ENCODE results near the gene HOXC11. TPM values are rescaled to one million over a fixed set of nuclear protein-coding genes. Genes with fewer than 3 reads are reported as not detected.

The HOXC11 gene
- total RNA-seq, 1 experiment from 2014 or later, result 5.7 TPM

DNA sequence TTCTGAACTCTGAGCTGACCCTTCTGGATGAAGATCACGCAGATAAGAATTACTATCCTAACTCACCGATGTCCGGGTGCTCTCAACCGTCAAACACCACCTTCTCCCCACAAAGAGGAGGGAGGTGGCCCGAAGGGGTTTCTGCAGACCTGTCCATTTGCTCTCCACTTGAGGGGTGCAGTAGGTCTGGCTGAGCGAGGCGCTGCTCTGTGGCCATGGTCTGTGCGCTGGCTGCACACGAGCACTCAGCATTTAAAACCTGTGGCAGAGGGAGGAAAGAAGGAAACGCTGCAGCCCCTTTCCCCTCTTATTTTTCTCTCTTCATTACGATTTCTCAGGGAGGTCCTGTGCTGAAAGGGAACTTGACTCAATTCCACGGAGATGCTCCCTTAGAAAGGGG lies 35.8 kb upstream of the HOXC11 start:
- intact Hi-C loops (cut with micrococcal nuclease; ENCODE audit: unreplicated experiment), result loop anchor here (5.0 kb wide), 1 partner anchor 155 kb away; no protein-coding TSS in a partner anchor
- H3K4me1 ChIP-seq (ENCODE audit: insufficient read depth, low read length, poor library complexity, severe bottlenecking), result peaks cover 13% of the 10 kb centered on the region
- no peaks in the 10 kb centered on the region for H3K36me3 ChIP-seq (ENCODE audit: insufficient read depth, low read length, poor library complexity, severe bottlenecking)
- no peak overlapping the region for H3K27ac ChIP-seq (ENCODE audit: low read depth, low read length, poor library complexity, severe bottlenecking)
- no peaks in the 10 kb centered on the region for H3K9me3 ChIP-seq (ENCODE audit: low read depth, low read length, poor library complexity, severe bottlenecking)
- H3K4me3 ChIP-seq (ENCODE audit: low read depth, low read length, poor library complexity, severe bottlenecking), result no peak overlapping the region
- TF ChIP-seq EZH2 (IDR thresholded peaks at IDR 0.05; ENCODE audit: borderline replicate concordance, low read depth, low read length, poor library complexity, severe bottlenecking), result no peak
- TF ChIP-seq, protein P1, sequence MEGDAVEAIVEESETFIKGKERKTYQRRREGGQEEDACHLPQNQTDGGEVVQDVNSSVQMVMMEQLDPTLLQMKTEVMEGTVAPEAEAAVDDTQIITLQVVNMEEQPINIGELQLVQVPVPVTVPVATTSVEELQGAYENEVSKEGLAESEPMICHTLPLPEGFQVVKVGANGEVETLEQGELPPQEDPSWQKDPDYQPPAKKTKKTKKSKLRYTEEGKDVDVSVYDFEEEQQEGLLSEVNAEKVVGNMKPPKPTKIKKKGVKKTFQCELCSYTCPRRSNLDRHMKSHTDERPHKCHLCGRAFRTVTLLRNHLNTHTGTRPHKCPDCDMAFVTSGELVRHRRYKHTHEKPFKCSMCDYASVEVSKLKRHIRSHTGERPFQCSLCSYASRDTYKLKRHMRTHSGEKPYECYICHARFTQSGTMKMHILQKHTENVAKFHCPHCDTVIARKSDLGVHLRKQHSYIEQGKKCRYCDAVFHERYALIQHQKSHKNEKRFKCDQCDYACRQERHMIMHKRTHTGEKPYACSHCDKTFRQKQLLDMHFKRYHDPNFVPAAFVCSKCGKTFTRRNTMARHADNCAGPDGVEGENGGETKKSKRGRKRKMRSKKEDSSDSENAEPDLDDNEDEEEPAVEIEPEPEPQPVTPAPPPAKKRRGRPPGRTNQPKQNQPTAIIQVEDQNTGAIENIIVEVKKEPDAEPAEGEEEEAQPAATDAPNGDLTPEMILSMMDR (conservative IDR thresholded peaks at IDR 0.05; ENCODE audit: low read depth, low read length), result no peak
- peaks cover 2% of the 10 kb centered on the region for H3K27me3 ChIP-seq (replicated peaks; ENCODE audit: insufficient read depth, low read depth, low read length, poor library complexity)
- no TSS peak for BruUV-seq (replicated peaks)
- ChIA-PET POLR2A (ENCODE audit: low non-redundant PET) (no interaction called here), CTCF (no interaction called here)
- DNase-seq (ENCODE audit: low spot score), result no peak

DNA sequence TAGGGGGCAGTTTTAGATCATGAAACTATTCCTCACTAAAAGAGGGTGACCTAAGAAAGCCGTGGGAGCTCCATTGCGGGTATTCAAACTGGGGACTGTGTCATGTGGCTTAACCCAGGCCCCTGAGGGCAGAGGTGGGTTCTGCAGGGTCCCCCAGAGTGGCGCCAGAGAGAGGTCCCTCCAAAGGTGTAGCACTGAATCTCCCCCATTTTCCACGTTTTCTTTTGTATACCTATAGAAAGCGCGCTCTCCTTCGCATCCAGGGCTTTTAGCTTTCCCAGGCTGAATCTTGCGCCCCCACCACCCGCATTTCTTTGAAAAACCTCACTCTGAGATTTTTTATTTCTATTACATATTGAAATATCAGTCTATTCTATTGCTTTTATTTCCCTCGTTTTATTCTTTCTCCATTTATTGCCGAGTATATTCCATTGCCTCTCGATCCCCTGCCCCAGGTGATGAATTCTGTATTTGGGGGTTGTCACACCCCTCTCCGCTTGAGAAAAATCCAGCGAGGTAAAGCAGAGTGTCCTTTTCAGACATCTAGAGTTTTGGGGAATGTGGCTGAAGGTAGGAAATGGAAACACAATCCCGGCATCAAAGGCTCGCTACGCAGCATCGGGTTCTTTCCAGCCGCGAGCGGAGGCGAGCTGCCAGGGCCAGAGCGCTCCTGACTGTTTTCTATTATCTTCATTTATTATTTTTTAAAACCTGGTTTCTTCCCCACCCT lies 35.2 kb upstream of the HOXC11 start:
- ChIA-PET POLR2A (ENCODE audit: low non-redundant PET) (no interaction called here), CTCF (no interaction called here)
- H3K36me3 ChIP-seq (ENCODE audit: insufficient read depth, low read length, poor library complexity, severe bottlenecking), result no peaks in the 10 kb centered on the region
- TF ChIP-seq, protein P1 (conservative IDR thresholded peaks at IDR 0.05; ENCODE audit: low read depth, low read length), result no peak
- no peak for TF ChIP-seq EZH2 (IDR thresholded peaks at IDR 0.05; ENCODE audit: borderline replicate concordance, low read depth, low read length, poor library complexity, severe bottlenecking)
- intact Hi-C loops (cut with micrococcal nuclease; ENCODE audit: unreplicated experiment), result loop anchor here (5.0 kb wide), 1 partner anchor 155 kb away; no protein-coding TSS in a partner anchor
- H3K4me1 ChIP-seq (ENCODE audit: insufficient read depth, low read length, poor library complexity, severe bottlenecking), result peaks cover 13% of the 10 kb centered on the region
- peak overlapping the region; percentile 79 for H3K4me3 ChIP-seq (ENCODE audit: low read depth, low read length, poor library complexity, severe bottlenecking)
- H3K9me3 ChIP-seq (ENCODE audit: low read depth, low read length, poor library complexity, severe bottlenecking), result no peaks in the 10 kb centered on the region
- no peak for DNase-seq (ENCODE audit: low spot score)
- no peak overlapping the region for H3K27ac ChIP-seq (ENCODE audit: low read depth, low read length, poor library complexity, severe bottlenecking)
- no TSS peak for BruUV-seq (replicated peaks)
- no peaks in the 10 kb centered on the region for H3K27me3 ChIP-seq (replicated peaks; ENCODE audit: insufficient read depth, low read depth, low read length, poor library complexity)

DNA sequence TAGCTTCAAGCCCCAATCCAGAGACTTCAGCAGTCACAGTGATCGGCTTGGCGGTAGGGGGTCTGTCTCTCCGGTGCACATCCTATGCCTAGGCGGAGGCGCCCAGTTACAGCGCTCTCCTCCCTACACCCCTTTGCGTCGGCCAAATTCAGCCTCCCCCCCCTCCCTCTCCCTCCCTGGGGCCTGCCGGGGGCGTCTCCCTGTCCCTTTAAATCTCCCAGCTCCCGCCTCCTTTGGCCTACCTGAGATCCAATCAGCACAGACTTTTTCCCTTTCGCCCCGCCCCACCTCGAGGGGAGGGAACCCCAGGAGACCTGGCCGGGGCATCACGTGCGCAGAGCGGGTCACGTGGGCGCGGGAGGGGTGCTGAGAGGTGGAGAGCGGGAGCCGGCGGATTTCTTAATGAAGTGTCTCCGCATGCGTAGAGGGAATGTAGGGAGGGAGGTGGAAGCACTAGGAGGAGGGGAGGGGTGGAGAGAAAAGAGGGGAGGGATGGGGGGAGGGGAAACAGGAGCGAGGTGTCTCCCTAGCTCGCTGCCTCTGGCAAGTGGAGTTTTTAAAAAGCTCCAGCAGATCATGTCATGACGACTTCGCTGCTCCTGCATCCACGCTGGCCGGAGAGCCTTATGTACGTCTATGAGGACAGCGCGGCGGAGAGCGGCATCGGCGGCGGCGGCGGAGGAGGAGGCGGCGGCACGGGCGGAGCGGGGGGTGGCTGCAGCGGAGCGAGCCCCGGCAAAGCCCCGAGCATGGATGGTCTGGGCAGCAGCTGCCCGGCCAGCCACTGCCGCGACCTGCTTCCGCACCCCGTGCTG lies 34.4 kb upstream of the HOXC11 start, which contains the start of gene HOXC13:
Gene HOXC13 (plus strand): TSS at position 506 of the 815 bp plus-strand sequence. CDS start 76 bp downstream, at position 582.
- Histone ChIP-seq H3K27ac (ENCODE audit: low read depth, low read length, poor library complexity, severe bottlenecking) (peak within 1 kb of the TSS; percentile 70), H3K4me1 (ENCODE audit: insufficient read depth, low read length, poor library complexity, severe bottlenecking) (peaks cover 13% of the 10 kb centered on the region), H3K9me3 (ENCODE audit: low read depth, low read length, poor library complexity, severe bottlenecking) (no peaks in the 10 kb centered on the region), H3K4me3 (ENCODE audit: low read depth, low read length, poor library complexity, severe bottlenecking) (peak within 1 kb of the TSS; percentile 79), H3K36me3 (ENCODE audit: insufficient read depth, low read length, poor library complexity, severe bottlenecking) (no peaks in the 10 kb centered on the region), H3K27me3 (replicated peaks; ENCODE audit: insufficient read depth, low read depth, low read length, poor library complexity) (no peaks in the 10 kb centered on the region)
- CTCF ChIA-PET, result interaction anchor here (0.6 kb wide), 2 partner anchors 239 to 441 kb away, joined by 6 to 9 read pairs; no protein-coding TSS in a partner anchor
- POLR2A ChIA-PET (ENCODE audit: low non-redundant PET), result no interaction called here
- BruUV-seq (replicated peaks), result no TSS peak
- TF ChIP-seq, protein P1 (conservative IDR thresholded peaks at IDR 0.05; ENCODE audit: low read depth, low read length), result no peak
- TF ChIP-seq EZH2 (IDR thresholded peaks at IDR 0.05; ENCODE audit: borderline replicate concordance, low read depth, low read length, poor library complexity, severe bottlenecking), result no peak
- intact Hi-C loops (cut with micrococcal nuclease; ENCODE audit: unreplicated experiment), result loop anchor here (5.0 kb wide), 1 partner anchor 156 kb away; no protein-coding TSS in a partner anchor
- peak; percentile 100 for DNase-seq (ENCODE audit: low spot score)
